Epithelial cell of esophagus (primary cell): ENCODE measurements around the gene TBC1D19.

Experiments
- DNase-seq: peaks from one replicate; pipeline ENCODE4 v3.0.0; 2010; ENCODE audit warnings: low read depth
- H3K4me3 ChIP-seq: 2 replicates; pipeline ENCODE4 v1.5.1; 2011; ENCODE audit warnings: mild to moderate bottlenecking, low read length, control low read depth
- CTCF ChIP-seq: IDR thresholded peaks from 2 replicates; pipeline ENCODE4 v1.5.1; 2011; ENCODE audit warnings: low read depth, mild to moderate bottlenecking, low read length, control low read depth, inconsistent platforms; ENCODE audit not compliant: insufficient read depth; ENCODE audit errors: missing control alignments

TBC1D19 gene

DNA sequence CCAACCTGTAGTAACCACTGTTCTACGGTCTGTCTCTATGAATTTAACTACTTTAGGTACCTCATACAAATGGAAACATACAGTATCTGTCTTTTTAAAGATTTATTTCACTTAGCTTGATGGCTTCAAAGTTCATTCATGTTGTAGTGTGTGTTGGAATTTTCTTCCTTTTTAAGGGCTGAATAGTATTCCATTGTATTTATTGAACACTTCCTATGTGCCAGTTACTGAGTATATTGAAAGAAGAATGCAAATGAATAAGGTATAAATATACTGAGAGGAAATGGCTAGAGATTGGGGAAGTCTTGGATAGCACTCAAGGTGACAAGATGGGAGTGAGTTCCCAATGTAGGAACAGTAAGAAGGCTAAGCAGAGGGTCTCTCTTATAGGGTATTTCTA lies 17.3 kb downstream of the TBC1D19 start:
- TF ChIP-seq CTCF, result no peak
- DNase-seq, result no peak

GRCh38 chr4:26607776-26608175 lies 23.9 kb downstream of the TBC1D19 start:
- no peak for DNase-seq
- no peak for TF ChIP-seq CTCF
- H3K4me3 ChIP-seq, result no peak overlapping the region

More for the DNA sequence above, 17.3 kb downstream of the TBC1D19 start:
- no peak overlapping the region for H3K4me3 ChIP-seq

DNA sequence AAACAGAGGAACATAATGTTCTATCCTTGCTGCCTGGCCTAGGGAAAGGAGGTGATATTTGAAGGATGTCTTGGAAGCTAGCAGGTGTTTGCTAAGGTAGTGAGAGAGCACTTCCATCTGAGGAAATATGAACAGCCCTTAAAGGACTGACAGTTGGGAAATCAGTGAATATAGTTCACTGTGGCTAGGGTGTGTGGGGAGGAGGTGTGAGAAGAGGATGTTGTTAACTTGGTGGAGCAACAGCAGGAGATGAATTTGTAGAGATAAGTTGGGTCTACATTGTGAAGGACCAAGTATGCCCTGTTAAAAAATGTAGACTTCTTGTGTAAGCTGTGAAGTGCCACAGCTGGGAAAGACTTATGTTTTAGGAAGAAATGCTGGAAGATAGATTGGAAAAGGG lies 25.5 kb downstream of the TBC1D19 start:
- no peak for DNase-seq
- TF ChIP-seq CTCF, result no peak

GRCh38 chr4:26609868-26610267 lies 26.0 kb downstream of the TBC1D19 start:
- no peak overlapping the region for H3K4me3 ChIP-seq
- DNase-seq, result no peak
- no peak for TF ChIP-seq CTCF

More for the DNA sequence above, 25.5 kb downstream of the TBC1D19 start:
- no peak overlapping the region for H3K4me3 ChIP-seq

- H3K4me3 ChIP-seq, result no peak overlapping the region
- no peak for TF ChIP-seq CTCF
- DNase-seq, result no peak
Observed at GRCh38 chr4:26611372-26611771, 27.5 kb downstream of the TBC1D19 start.

DNA sequence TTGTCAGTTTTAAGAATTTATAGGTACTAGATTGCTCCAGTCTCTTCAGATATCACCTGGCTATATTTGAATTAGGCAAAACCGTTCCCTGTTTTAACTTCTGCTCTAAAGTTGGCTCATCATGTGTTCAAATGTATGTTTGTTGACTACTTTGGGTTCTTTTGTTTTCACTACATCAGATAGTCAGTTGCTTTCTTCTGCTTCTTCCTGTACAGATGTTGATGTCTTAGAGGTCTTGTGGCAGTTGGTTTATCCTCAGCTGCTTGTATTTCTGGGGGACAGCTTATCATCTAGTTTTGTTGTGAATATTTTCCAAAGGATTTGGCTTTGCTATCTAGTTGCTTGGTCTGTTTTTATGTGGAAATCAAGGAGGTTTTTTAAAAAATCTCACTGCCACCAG lies 28.0 kb downstream of the TBC1D19 start:
- H3K4me3 ChIP-seq, result no peak overlapping the region
- no peak for TF ChIP-seq CTCF
- DNase-seq, result no peak

DNA sequence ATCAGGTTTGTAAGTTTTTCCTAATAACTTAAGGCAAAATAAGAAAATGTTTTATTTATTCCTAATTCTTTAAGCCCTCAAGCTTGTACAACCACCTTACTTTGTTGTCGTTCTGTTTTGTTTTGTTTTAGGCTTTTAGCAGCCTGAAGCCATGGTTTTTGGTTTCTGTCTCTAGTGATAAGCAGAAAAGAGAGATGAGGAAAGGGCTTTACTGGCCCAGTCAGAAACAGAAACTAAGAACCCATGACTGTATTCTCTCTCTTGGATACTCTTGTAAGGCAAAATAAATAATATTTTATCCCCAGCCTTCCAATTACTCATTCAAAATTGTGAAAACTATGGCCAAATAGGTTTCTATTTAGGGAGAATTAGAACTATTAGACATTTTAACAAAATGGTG lies 29.4 kb downstream of the TBC1D19 start:
- H3K4me3 ChIP-seq, result no peak overlapping the region
- no peak for DNase-seq
- TF ChIP-seq CTCF, result no peak
